Adipocyte (in vitro differentiated cells): Measurements from ENCODE around the gene APBA2.

ENCODE experiments used
- DNase-seq: peaks from one replicate; pipeline ENCODE4 v3.0.0-alpha.2; 2015; ENCODE audit warnings: low read depth
- H3K27me3 ChIP-seq: replicated peaks from 2 replicates; pipeline ENCODE4 v1.7.0; 2013; ENCODE audit warnings: mild to moderate bottlenecking, low read length, moderate library complexity; ENCODE audit not compliant: control insufficient read depth, insufficient read depth
- H3K36me3 ChIP-seq: 2 replicates; pipeline ENCODE4 v1.7.0; 2013; ENCODE audit warnings: low read length, mild to moderate bottlenecking, moderate library complexity; ENCODE audit not compliant: control insufficient read depth, insufficient read depth, severe bottlenecking
- H3K4me1 ChIP-seq: 2 replicates; pipeline ENCODE4 v1.7.0; 2013; ENCODE audit warnings: mild to moderate bottlenecking, low read length, moderate library complexity; ENCODE audit not compliant: control insufficient read depth, insufficient read depth
- H3K4me3 ChIP-seq: 2 replicates; pipeline ENCODE4 v1.7.0; 2013; ENCODE audit warnings: mild to moderate bottlenecking, low read length, moderate library complexity
- H3K9ac ChIP-seq: 2 replicates; pipeline ENCODE4 v1.7.0; 2013; ENCODE audit warnings: mild to moderate bottlenecking, low read length, moderate library complexity
- H3K9me3 ChIP-seq: 2 replicates; pipeline ENCODE4 v1.7.0; 2013; ENCODE audit warnings: mild to moderate bottlenecking, low read length, moderate library complexity; ENCODE audit not compliant: control insufficient read depth

The APBA2 gene

DNA sequence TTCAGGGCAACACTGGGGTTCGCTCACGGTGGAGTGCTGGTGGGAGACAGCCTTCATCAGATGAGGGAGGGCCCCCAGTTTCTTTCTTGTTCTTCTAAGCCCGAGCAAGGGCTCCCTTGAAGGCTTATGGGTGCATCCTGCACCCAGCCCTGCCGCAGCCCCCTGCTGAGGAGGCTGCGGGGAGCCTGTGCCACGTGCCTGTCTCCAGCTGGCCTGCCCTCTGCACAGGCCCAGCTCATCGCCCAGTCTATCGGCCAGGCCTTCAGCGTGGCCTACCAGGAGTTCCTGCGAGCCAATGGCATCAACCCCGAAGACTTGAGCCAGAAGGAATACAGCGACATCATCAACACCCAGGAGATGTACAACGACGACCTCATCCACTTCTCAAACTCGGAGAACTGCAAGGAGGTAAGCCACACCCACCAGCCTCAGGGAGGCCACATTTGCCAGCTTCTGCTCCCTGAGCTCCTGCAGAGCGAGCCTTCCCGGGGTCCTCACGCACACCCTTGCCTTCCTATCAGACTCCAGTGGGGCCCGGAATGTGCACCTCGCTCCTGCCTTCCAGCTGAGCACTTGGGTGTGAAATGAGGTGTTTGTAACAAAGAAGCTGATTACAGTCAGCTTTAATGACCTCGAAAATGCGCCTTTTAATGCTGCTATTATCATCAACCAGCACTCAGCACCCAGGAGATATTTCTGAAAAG is 219.5 kb downstream of the APBA2 start:
- no peaks in the 10 kb centered on the region for H3K9me3 ChIP-seq
- no peaks in the 10 kb centered on the region for H3K36me3 ChIP-seq
- H3K4me3 ChIP-seq, result no peak overlapping the region
- no peaks in the 10 kb centered on the region for H3K4me1 ChIP-seq
- no peak overlapping the region for H3K9ac ChIP-seq
- H3K27me3 ChIP-seq, result peaks cover 9% of the 10 kb centered on the region
- no peak for DNase-seq

DNA sequence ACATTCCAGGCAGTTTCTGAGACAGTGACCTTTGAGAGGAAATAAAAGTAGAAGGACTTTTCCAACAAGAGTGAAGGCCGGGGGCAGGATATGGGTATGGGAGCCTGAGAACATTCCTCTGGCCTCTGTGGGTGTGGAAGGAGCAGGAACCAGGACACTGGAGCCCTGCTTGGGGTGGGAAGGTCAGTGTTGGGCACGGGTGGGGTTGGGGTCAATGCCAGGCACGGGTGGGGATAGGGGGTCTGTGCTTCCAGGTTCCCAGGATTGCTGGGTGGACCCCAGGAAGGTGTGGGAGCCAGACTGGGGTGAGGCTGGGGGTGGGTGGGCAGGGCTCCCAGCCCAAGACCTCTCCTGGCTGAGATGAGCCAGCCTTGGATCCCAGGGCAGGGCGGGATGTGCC is 220.3 kb downstream of the APBA2 start:
- Histone ChIP-seq H3K27me3 (peaks cover 9% of the 10 kb centered on the region), H3K9ac (no peak overlapping the region), H3K4me1 (no peaks in the 10 kb centered on the region), H3K9me3 (no peaks in the 10 kb centered on the region), H3K36me3 (no peaks in the 10 kb centered on the region), H3K4me3 (no peak overlapping the region)
- no peak for DNase-seq

DNA sequence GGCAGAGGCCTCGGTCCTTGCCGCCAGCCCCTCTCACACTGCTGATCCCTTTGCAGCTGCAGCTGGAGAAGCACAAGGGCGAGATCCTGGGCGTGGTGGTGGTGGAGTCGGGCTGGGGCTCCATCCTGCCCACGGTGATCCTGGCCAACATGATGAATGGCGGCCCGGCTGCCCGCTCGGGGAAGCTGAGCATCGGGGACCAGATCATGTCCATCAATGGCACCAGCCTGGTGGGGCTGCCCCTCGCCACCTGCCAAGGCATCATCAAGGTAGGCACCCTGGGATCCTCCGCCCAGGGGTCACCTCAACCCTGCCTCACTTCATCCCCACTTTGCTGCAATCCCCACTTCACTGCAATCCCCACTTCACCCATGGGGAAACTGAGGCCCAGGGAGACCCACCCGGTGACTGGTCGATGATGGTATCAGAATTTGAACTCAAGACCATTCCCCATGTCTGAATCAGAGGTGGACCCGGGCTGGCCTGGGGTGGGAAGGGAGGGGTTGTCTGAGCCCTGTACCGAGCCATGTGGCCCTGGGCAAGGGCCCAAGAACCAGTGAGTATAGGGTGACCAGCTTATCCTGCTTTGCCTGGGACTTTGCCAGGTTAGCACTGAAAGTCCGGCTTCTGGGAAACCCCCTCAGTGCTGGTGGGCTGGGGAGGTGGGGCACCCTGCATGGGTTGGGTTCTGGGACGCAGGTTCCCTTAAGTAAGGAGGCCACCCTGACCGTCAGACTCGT is 220.9 kb downstream of the APBA2 start:
- Histone ChIP-seq H3K4me1 (no peaks in the 10 kb centered on the region), H3K9me3 (no peaks in the 10 kb centered on the region), H3K4me3 (no peak overlapping the region), H3K9ac (no peak overlapping the region), H3K27me3 (peaks cover 9% of the 10 kb centered on the region), H3K36me3 (no peaks in the 10 kb centered on the region)
- no peak for DNase-seq

DNA sequence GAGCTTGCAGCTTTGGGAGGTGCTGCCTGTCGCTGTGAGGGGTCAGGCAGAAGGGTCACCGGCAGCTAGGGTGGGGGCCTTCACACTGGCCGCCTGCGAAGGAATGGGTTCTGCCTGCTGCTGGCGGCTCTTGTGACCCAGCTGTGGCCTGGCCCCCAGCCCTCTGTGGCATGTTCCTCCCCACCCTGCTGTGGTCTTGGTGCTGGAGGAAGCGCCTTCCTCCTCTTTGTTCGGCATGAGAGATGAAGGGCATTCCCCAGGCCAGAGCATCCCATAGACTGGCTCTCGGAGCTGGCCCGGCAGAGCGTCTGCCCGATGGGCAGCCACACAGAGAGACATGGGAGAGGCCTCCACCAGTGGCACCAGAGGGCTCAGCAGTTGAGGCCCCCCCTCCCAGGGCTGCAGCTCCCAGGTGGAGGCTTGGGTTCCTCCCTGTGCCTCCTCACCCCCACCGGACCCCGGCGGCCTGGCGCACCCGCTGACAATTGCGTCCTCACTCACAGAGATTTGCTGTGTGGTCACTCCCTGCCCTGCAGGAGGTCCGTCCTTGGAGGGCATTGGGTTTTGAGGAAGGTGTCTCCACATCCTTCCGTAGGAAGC is 221.6 kb downstream of the APBA2 start:
- no peaks in the 10 kb centered on the region for H3K4me1 ChIP-seq
- peaks cover 14% of the 10 kb centered on the region for H3K27me3 ChIP-seq
- H3K9ac ChIP-seq, result no peak overlapping the region
- no peaks in the 10 kb centered on the region for H3K9me3 ChIP-seq
- no peaks in the 10 kb centered on the region for H3K36me3 ChIP-seq
- no peak for DNase-seq
- H3K4me3 ChIP-seq, result no peak overlapping the region

DNA sequence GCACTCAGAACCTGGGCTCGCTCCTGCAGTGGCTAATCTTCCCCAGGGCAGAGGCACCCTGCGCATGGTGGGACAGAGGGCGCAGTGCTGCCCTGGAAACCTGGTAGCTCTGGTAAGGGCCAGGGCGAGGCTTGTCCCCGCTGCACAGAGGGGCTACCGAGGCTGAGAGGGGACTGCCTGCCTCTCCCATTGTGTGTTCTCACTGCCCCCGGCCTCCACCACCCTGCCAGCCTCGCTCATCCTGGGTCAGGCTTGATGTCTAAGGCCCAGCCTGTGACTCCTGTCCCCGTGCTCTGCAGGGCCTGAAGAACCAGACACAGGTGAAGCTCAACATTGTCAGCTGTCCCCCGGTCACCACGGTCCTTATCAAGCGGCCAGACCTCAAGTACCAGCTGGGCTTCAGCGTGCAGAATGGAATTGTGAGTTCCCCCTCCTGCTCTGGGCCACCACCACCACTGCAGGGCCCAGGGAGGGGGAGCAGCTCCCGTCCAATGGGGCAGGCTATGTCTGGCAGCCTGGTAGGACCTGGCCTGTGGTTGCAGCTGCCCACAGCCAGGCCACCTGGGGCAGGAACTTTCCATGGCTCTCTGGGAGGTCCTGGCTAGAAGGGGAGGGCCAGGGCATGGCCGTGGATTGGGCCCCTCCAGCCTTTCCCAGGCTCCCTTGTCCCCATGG is 222.3 kb downstream of the APBA2 start:
- H3K27me3 ChIP-seq, result peaks cover 15% of the 10 kb centered on the region
- no peaks in the 10 kb centered on the region for H3K4me1 ChIP-seq
- no peaks in the 10 kb centered on the region for H3K9me3 ChIP-seq
- H3K9ac ChIP-seq, result no peak overlapping the region
- no peaks in the 10 kb centered on the region for H3K36me3 ChIP-seq
- H3K4me3 ChIP-seq, result no peak overlapping the region
- DNase-seq, result no peak

DNA sequence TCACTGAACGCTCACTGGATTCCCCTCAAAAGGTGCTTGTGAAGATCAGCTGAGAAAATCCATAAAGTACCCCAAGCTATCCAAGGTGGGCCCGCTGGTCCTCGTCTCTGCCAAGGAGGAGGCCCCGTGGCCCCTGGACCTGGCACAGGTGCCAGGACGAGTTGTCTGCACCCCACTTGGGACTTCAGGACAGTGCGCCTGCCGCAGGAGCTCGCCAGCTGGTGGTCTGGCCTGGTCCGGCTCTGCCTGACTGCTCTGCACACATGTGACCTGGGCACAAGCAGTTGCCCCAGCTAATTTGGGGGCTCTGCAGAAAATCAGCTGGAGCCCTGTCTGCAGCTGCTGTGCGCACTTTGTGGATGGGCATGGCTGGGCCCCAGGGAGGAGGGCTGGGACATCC is 224.0 kb downstream of the APBA2 start:
- Histone ChIP-seq H3K9ac (no peak overlapping the region), H3K4me3 (no peak overlapping the region), H3K27me3 (peaks cover 31% of the 10 kb centered on the region), H3K36me3 (no peaks in the 10 kb centered on the region), H3K9me3 (no peaks in the 10 kb centered on the region), H3K4me1 (no peaks in the 10 kb centered on the region)
- DNase-seq, result no peak

DNA sequence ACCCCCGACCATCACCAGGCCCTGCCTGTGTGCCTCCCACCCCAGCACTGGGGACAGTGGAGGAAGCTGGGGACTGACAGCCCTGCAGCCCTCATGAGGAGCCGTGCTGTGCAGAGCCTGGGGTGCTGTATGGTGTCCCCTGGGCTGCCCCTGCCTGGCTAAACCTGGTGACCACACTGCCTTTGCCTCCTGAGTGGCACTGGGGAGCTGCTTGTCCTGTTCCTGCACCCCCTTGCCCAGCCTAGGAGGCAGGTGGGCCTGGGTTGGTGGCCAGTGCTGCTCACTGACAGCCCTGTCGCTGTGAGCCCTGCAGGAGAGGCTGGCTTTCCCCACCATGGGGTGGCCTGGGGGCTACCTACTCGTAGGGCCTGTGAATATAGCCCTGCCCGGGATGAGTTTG is 224.4 kb downstream of the APBA2 start:
- no peak overlapping the region for H3K4me3 ChIP-seq
- no peak for DNase-seq
- peaks cover 33% of the 10 kb centered on the region for H3K27me3 ChIP-seq
- no peaks in the 10 kb centered on the region for H3K36me3 ChIP-seq
- no peaks in the 10 kb centered on the region for H3K4me1 ChIP-seq
- no peaks in the 10 kb centered on the region for H3K9me3 ChIP-seq
- H3K9ac ChIP-seq, result no peak overlapping the region

DNA sequence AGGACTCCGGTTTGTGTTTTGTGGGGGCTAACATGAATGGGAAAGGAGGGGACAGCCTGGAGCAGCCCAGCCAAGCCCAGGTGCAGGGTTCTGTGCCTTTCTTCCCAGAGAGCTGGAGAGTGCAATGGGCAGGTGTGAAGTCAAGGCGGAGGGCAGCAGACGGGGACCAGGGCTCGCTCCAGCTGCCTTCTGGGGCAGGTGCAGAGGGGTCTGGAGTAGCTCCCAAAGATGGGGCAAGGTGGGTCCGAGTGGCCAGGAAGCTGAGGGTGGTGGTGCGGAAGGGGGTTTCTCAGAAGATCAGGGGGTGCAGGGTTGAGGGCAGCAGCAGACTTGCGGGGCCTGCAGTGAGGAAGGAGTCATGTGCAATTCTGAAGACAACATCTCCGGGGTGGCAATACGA is 225.0 kb downstream of the APBA2 start:
- Histone ChIP-seq H3K36me3 (no peaks in the 10 kb centered on the region), H3K4me3 (no peak overlapping the region), H3K27me3 (peaks cover 33% of the 10 kb centered on the region), H3K9me3 (no peaks in the 10 kb centered on the region), H3K4me1 (no peaks in the 10 kb centered on the region), H3K9ac (no peak overlapping the region)
- DNase-seq, result no peak

DNA sequence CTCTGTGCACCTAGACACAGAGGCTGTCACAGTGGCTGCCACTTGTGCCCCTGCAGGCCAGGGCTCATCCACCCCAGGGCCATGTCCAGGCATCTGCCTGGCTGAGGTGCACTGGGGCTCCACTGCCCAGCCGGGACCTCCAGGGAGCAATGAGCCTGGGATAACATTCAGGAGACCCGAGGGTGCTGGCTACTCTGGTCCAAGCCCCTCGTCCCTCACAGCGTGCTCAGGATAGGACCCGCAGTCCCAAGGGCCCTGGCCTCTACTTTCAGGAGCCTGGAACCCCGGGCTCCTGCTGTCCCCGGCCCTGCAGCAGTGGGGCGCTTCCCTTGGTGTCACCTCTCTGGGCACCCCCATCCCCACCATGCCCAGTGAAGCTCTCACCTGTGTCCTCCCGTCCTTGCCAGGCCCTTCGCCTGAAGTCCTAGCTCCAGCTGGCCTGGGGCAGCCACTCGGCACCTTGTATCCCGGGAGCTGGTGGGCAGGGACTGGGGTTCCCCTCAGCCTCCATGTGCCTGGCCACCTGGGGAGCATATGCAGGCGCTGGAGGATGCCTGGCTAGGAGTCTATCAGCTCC is 226.0 kb downstream of the APBA2 start:
- H3K4me1 ChIP-seq, result no peaks in the 10 kb centered on the region
- H3K36me3 ChIP-seq, result no peaks in the 10 kb centered on the region
- no peak for DNase-seq
- H3K27me3 ChIP-seq, result peaks cover 33% of the 10 kb centered on the region
- no peaks in the 10 kb centered on the region for H3K9me3 ChIP-seq
- no peak overlapping the region for H3K9ac ChIP-seq
- H3K4me3 ChIP-seq, result no peak overlapping the region

DNA sequence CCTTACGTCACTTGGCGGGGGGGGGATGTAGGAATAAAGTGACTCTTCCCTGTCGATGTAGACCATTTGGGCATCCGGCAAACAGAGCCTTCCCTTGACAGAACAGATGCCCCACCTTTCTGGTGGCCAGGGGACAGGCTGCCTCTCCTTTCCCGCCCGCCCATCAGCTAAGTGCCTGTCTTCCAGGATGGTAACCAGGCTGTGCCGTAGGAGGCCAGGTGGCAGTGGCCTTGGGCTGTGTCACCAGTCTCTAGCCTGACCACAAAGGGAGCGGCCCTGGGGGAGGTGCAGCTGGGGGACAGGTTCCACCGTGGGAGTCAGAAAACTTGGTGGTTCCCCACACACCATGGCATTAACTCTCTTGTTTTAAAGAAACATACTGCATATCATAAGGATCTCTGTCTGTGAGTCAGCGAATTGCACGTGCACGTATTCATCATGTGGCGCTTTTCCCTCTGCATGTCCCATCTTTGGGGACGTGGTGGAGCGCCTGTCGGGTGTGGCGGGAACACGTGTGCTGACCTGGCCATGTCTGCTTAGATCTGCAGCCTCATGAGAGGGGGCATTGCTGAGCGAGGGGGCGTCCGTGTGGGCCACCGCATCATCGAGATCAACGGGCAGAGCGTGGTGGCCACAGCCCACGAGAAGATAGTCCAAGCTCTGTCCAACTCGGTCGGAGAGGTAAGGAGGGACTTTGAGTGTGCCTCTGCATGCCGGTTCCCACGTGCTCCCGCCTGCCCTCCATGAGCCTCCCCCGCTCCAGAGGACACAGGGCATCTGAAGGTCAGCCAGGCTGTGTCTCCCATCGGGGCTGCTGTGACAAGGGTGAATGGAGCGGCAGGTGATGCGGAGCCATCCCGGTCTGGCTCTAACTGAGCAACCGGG is 227.8 kb downstream of the APBA2 start:
- Histone ChIP-seq H3K9ac (no peak overlapping the region), H3K4me3 (no peak overlapping the region), H3K27me3 (peaks cover 26% of the 10 kb centered on the region), H3K9me3 (no peaks in the 10 kb centered on the region), H3K4me1 (no peaks in the 10 kb centered on the region), H3K36me3 (no peaks in the 10 kb centered on the region)
- DNase-seq, result no peak
